SU-DHL-6 (cell line): ENCODE results near the gene GARS1.

Experiments
- H2AFZ ChIP-seq: fragments of 200-600 bp; sonication (generic); 2 replicates; pipeline ENCODE4 v1.6.1; 2014; ENCODE audit warnings: low read depth, mild to moderate bottlenecking, moderate library complexity, mixed read lengths, antibody characterized with exemption, low read length; ENCODE audit not compliant: severe bottlenecking
- H3F3A ChIP-seq: fragments of 200-600 bp; shearing (Covaris generic); 2 replicates; pipeline ENCODE4 v1.6.0; 2016; ENCODE audit warnings: antibody characterized with exemption, mild to moderate bottlenecking; ENCODE audit not compliant: insufficient read depth
- H3K27ac ChIP-seq: fragments of 200-600 bp; sonication (generic); 2 replicates; pipeline ENCODE4 v1.5.1; 2016; ENCODE audit warnings: low read depth, mild to moderate bottlenecking, low read length, moderate library complexity, mixed read lengths
- H3K27me3 ChIP-seq: fragments of 200-600 bp; sonication (generic), shearing (Covaris generic); 2 replicates; pipeline ENCODE4 v1.6.0; 2014; ENCODE audit warnings: mild to moderate bottlenecking, low read length
- H3K36me3 ChIP-seq: fragments of 200-600 bp; sonication (generic); 2 replicates; pipeline ENCODE4 v1.6.1; 2014; ENCODE audit warnings: mild to moderate bottlenecking, low read length, mixed read lengths
- H3K4me2 ChIP-seq: fragments of 300-600, 200-600 bp; shearing (Covaris generic), sonication (generic); 2 replicates; pipeline ENCODE4 v1.6.0; 2014; ENCODE audit warnings: low read length, low read depth, mild to moderate bottlenecking; ENCODE audit not compliant: poor library complexity, severe bottlenecking
- H3K4me3 ChIP-seq: fragments of 200-600 bp; sonication (generic); 2 replicates; pipeline ENCODE4 v1.5.1; 2014; ENCODE audit warnings: antibody characterized with exemption, low read length, mild to moderate bottlenecking, mixed read lengths; ENCODE audit not compliant: insufficient read depth, poor library complexity, severe bottlenecking
- H3K79me2 ChIP-seq: fragments of 200-600 bp; sonication (generic); 2 replicates; pipeline ENCODE4 v1.6.1; 2014; ENCODE audit warnings: mild to moderate bottlenecking, low read length, moderate library complexity; ENCODE audit not compliant: insufficient read depth
- H3K9ac ChIP-seq: fragments of 200-600 bp; sonication (generic); 2 replicates; pipeline ENCODE4 v1.7.0; 2014; ENCODE audit warnings: mild to moderate bottlenecking, low read length
- H3K9me2 ChIP-seq: fragments of 200-600 bp; sonication (generic); replicated peaks from 2 replicates; pipeline ENCODE4 v1.6.1; 2014; ENCODE audit warnings: low read length; ENCODE audit not compliant: insufficient read depth
- H3K9me3 ChIP-seq: fragments of 200-600 bp; sonication (generic); 2 replicates; pipeline ENCODE4 v1.6.1; 2014; ENCODE audit warnings: low read length, mixed read lengths; ENCODE audit not compliant: insufficient read depth
- H4K20me1 ChIP-seq: fragments of 200-600 bp; sonication (generic); 2 replicates; pipeline ENCODE4 v1.6.1; 2014; ENCODE audit warnings: low read depth, mild to moderate bottlenecking, antibody characterized with exemption, low read length, moderate library complexity, mixed read lengths
- CTCF ChIP-seq: fragments of 200-600 bp; sonication (generic); IDR thresholded peaks from one replicate; pipeline ENCODE4 v1.5.1; 2017; ENCODE audit warnings: antibody characterized with exemption, mild to moderate bottlenecking, low read length, moderate library complexity; ENCODE audit not compliant: insufficient read depth, poor library complexity, severe bottlenecking
- EZH2phosphoT487 ChIP-seq: fragments of 200-600 bp; sonication (generic), shearing (Covaris generic); conservative IDR thresholded peaks from 2 replicates; pipeline ENCODE4 v1.6.1; 2018; ENCODE audit warnings: mild to moderate bottlenecking, antibody characterized with exemption, low read length, moderate library complexity, mixed read lengths

The GARS1 gene

DNA sequence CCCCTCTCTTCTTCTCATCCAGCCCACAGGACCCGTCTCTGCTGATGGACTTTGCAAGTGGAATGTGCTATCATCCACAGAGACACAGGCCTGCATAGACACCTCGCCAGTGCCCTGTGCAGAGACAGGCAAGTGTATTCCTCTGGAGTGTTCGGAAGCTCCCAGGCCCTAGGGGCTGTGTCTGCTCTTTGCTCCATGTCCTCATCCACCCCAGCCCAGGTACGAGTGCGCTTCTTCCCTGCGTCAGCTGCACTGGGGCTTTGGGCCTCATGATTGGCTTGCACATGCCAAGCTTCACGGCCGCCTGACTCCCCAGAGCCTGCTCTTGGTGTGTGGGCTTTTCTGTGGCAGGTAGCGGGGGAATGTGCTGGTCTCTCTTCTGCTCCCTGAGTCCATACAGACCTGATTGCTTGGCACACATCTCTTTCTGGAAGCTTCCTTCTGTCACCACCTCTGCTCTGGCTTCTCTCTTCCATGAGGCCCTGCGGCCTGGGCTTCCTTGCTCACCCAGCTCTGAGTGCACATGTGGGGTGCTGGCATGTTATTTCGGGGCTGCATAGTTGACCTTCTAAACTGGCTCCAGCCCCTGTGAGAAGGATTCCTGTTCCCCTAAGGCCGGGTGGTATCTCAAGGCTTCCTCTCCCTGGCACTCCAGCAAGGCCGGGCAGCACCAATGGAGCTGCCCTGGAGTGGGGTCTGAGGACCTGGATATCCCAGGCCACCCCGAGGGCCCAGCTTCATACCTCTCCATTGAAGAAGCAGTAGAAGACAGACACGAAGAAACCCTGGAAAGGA is 59.8 kb downstream of the GARS1 start:
- H3K79me2 ChIP-seq: no peaks in the 10 kb centered on the region
- TF ChIP-seq EZH2phosphoT487: no peak
- H3K4me2 ChIP-seq: no peak overlapping the region
- H3K4me3 ChIP-seq: no peak overlapping the region
- H3F3A ChIP-seq: no peaks in the 10 kb centered on the region
- H3K9me3 ChIP-seq: no peaks in the 10 kb centered on the region
- no peaks in the 10 kb centered on the region for H3K36me3 ChIP-seq
- no peak overlapping the region for H3K27ac ChIP-seq
- H3K27me3 ChIP-seq: no peaks in the 10 kb centered on the region
- H4K20me1 ChIP-seq: no peaks in the 10 kb centered on the region
- H3K9me2 ChIP-seq: no peaks in the 10 kb centered on the region
- no peak overlapping the region for H3K9ac ChIP-seq
- H2AFZ ChIP-seq: no peak overlapping the region

GRCh38 chr7:30655096-30655970 is 60.7 kb downstream of the GARS1 start:
- no peaks in the 10 kb centered on the region for H3K36me3 ChIP-seq
- no peaks in the 10 kb centered on the region for H3K79me2 ChIP-seq
- no peak overlapping the region for H3K9ac ChIP-seq
- TF ChIP-seq EZH2phosphoT487 (no peak), CTCF (no peak)
- H3F3A ChIP-seq: no peaks in the 10 kb centered on the region
- no peak overlapping the region for H2AFZ ChIP-seq
- no peak overlapping the region for H3K4me2 ChIP-seq
- no peaks in the 10 kb centered on the region for H4K20me1 ChIP-seq
- no peak overlapping the region for H3K4me3 ChIP-seq
- no peak overlapping the region for H3K27ac ChIP-seq
- H3K27me3 ChIP-seq: no peaks in the 10 kb centered on the region
- H3K9me3 ChIP-seq: no peaks in the 10 kb centered on the region
- no peaks in the 10 kb centered on the region for H3K9me2 ChIP-seq

DNA sequence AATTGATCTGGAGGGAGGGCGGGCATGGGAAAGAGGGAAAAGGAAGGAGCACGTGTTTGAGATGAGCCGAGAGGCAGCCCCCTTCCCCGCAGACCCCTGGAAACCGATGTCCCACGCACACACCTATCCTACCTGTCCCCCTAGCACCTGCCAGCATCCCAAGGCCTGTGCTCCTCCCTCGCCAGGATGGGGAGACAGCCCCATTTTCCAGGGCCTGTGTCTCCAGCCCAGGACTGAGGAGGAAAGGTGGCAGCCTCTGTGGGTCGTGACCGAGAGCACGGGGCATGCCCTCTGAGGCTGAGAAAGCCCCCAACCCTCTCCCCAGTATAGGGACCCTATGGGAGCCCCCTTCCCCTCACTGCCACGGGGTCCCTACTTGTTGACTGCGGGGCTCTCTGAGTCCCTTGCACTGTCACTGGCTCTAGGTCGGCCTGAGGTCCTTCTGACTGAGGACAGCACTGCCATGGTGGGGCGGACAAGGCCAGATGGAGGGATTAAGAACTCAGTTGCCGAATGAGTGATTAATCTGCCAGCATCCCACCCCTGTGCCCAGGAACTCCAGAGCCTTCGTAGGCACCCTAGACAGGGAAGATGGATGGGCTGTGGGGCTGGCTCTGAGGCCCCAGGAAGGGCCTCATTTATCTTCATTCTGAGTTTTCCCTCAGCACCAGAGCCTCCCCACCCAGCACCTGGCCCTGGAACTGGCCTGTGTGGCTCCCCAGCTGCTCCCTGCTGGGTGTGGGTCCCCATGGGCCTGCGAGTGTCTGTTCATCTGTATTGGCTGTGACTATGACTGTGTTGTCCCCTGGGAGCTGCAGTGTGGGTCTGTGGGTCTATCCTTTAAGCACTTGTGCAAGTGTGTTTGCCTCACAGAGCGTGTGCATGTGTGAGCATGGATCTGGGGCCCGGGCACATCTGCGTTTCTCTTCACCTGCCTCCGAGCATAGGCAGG is 61.6 kb downstream of the GARS1 start:
- H3K9me3 ChIP-seq: no peaks in the 10 kb centered on the region
- no peak overlapping the region for H2AFZ ChIP-seq
- H3K36me3 ChIP-seq: no peaks in the 10 kb centered on the region
- H3K4me3 ChIP-seq: no peak overlapping the region
- no peak overlapping the region for H3K9ac ChIP-seq
- no peaks in the 10 kb centered on the region for H4K20me1 ChIP-seq
- H3F3A ChIP-seq: no peaks in the 10 kb centered on the region
- H3K27me3 ChIP-seq: no peaks in the 10 kb centered on the region
- H3K79me2 ChIP-seq: no peaks in the 10 kb centered on the region
- TF ChIP-seq EZH2phosphoT487: no peak
- TF ChIP-seq CTCF: no peak
- H3K9me2 ChIP-seq: no peaks in the 10 kb centered on the region
- H3K4me2 ChIP-seq: no peak overlapping the region
- no peak overlapping the region for H3K27ac ChIP-seq
